ENCODE measurements around the gene CD1E.

- no peak for TF ChIP-seq TEAD4 (CRISPR knock-in tag; IDR thresholded peaks at IDR 0.05)
- no peak for TF ChIP-seq CTCF (IDR thresholded peaks at IDR 0.05)
- no peak for TF ChIP-seq GABPB1 (CRISPR knock-in tag; IDR thresholded peaks at IDR 0.05)
- TF ChIP-seq ZBTB21 (CRISPR knock-in tag; IDR thresholded peaks at IDR 0.05; ENCODE audit: borderline replicate concordance): no peak
- TF ChIP-seq PREB (CRISPR knock-in tag; IDR thresholded peaks at IDR 0.05; ENCODE audit: borderline replicate concordance): no peak
- no peak for TF ChIP-seq ATF6 (CRISPR knock-in tag; IDR thresholded peaks at IDR 0.05)
- TF ChIP-seq, protein P1, sequence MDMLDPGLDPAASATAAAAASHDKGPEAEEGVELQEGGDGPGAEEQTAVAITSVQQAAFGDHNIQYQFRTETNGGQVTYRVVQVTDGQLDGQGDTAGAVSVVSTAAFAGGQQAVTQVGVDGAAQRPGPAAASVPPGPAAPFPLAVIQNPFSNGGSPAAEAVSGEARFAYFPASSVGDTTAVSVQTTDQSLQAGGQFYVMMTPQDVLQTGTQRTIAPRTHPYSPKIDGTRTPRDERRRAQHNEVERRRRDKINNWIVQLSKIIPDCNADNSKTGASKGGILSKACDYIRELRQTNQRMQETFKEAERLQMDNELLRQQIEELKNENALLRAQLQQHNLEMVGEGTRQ (CRISPR knock-in tag; IDR thresholded peaks at IDR 0.05): no peak
- TF ChIP-seq, protein P2, sequence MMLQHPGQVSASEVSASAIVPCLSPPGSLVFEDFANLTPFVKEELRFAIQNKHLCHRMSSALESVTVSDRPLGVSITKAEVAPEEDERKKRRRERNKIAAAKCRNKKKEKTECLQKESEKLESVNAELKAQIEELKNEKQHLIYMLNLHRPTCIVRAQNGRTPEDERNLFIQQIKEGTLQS (CRISPR knock-in tag; conservative IDR thresholded peaks at IDR 0.05): no peak
- TF ChIP-seq FOXJ3 (CRISPR knock-in tag; IDR thresholded peaks at IDR 0.05; ENCODE audit: borderline replicate concordance): no peak
- TF ChIP-seq, protein P3, sequence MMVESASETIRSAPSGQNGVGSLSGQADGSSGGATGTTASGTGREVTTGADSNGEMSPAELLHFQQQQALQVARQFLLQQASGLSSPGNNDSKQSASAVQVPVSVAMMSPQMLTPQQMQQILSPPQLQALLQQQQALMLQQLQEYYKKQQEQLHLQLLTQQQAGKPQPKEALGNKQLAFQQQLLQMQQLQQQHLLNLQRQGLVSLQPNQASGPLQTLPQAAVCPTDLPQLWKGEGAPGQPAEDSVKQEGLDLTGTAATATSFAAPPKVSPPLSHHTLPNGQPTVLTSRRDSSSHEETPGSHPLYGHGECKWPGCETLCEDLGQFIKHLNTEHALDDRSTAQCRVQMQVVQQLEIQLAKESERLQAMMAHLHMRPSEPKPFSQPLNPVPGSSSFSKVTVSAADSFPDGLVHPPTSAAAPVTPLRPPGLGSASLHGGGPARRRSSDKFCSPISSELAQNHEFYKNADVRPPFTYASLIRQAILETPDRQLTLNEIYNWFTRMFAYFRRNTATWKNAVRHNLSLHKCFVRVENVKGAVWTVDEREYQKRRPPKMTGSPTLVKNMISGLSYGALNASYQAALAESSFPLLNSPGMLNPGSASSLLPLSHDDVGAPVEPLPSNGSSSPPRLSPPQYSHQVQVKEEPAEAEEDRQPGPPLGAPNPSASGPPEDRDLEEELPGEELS (CRISPR knock-in tag; IDR thresholded peaks at IDR 0.05): no peak
Measured at GRCh38 chr1:158330391-158331105, 23.1 kb upstream of the CD1E start.
